HepG2 (cell line): ENCODE data around the gene MXRA8. TPM values are rescaled to one million over a fixed set of nuclear protein-coding genes. Genes with fewer than 3 reads are reported as not detected.
A peak's percentile ranks its signal among the peaks of the same experiment; 100 is the strongest.

ENCODE experiments used
- EEA1 ChIP-seq: sonication (generic); formaldehyde crosslinking; IDR thresholded peaks from 2 replicates; pipeline ENCODE4 v1.5.1; 2020; ENCODE audit warnings: mild to moderate bottlenecking, missing genetic modification reagents, borderline replicate concordance
- FUBP1 ChIP-seq: sonication (generic); formaldehyde crosslinking; IDR thresholded peaks from 2 replicates; pipeline ENCODE4 v1.5.1; 2020; ENCODE audit warnings: missing genetic modification reagents, mild to moderate bottlenecking, borderline replicate concordance
- HNRNPUL1 ChIP-seq: fragments of 200-400 bp; formaldehyde crosslinking; IDR thresholded peaks from 2 replicates; pipeline ENCODE4 v1.6.1; 2017; ENCODE audit warnings: low read depth, mild to moderate bottlenecking, low read length, moderate library complexity
- KDM3A ChIP-seq: IDR thresholded peaks from 2 replicates; pipeline ENCODE4 v1.6.1; 2018; ENCODE audit warnings: low read depth, missing compliant biosample characterization
- MTF1 ChIP-seq: sonication (generic); formaldehyde crosslinking; IDR thresholded peaks from 2 replicates; pipeline ENCODE4 v1.5.0; 2020; ENCODE audit warnings: missing genetic modification reagents
- PLSCR1 ChIP-seq: sonication (generic); formaldehyde crosslinking; IDR thresholded peaks from 2 replicates; pipeline ENCODE4 v1.5.0; 2020; ENCODE audit warnings: missing genetic modification reagents, mild to moderate bottlenecking, borderline replicate concordance
- SALL2 ChIP-seq: sonication (generic); formaldehyde crosslinking; IDR thresholded peaks from 2 replicates; pipeline ENCODE4 v1.8.1; 2023; ENCODE audit warnings: mild to moderate bottlenecking, missing genetic modification reagents, inconsistent platforms
- SCMH1 ChIP-seq: sonication (generic); formaldehyde crosslinking; IDR thresholded peaks from 2 replicates; pipeline ENCODE4 v1.9.0; 2021; ENCODE audit warnings: missing genetic modification reagents, mild to moderate bottlenecking, borderline replicate concordance
- TCF7 ChIP-seq: sonication (generic); IDR thresholded peaks from 2 replicates; pipeline ENCODE4 v1.6.1; 2016; ENCODE audit warnings: antibody characterized with exemption, low read depth
- TRIM22 ChIP-seq: fragments of 450-650 bp; IDR thresholded peaks from 2 replicates; pipeline ENCODE4 v1.6.1; 2017
- ZBTB7A ChIP-seq: sonication (generic); formaldehyde crosslinking; IDR thresholded peaks from 2 replicates; pipeline ENCODE4 v1.8.0; 2022; ENCODE audit warnings: mild to moderate bottlenecking, missing genetic modification reagents
- ZNF136 ChIP-seq: sonication (generic); formaldehyde crosslinking; IDR thresholded peaks from 2 replicates; pipeline ENCODE4 v1.8.1; 2022; ENCODE audit warnings: low read depth, mild to moderate bottlenecking, moderate library complexity, missing genetic modification reagents
- ZNF354B ChIP-seq: sonication (generic); formaldehyde crosslinking; IDR thresholded peaks from 2 replicates; pipeline ENCODE4 v1.8.0; 2022; ENCODE audit warnings: mild to moderate bottlenecking, missing genetic modification reagents
- ZNF432 ChIP-seq: sonication (generic); formaldehyde crosslinking; IDR thresholded peaks from 2 replicates; pipeline ENCODE4 v1.5.0; 2020; ENCODE audit warnings: missing genetic modification reagents, mild to moderate bottlenecking, borderline replicate concordance
- ZNF557 ChIP-seq: sonication (generic); formaldehyde crosslinking; IDR thresholded peaks from 2 replicates; pipeline ENCODE4 v1.4.0; 2020; ENCODE audit warnings: missing genetic modification reagents
- ZNF770 ChIP-seq: sonication (generic); formaldehyde crosslinking; IDR thresholded peaks from 2 replicates; pipeline ENCODE4 v1.5.0; 2020; ENCODE audit warnings: mild to moderate bottlenecking, missing genetic modification reagents
- ZSCAN22 ChIP-seq: sonication (generic); formaldehyde crosslinking; IDR thresholded peaks from 2 replicates; pipeline ENCODE4 v1.4.0; 2020; ENCODE audit warnings: mild to moderate bottlenecking, missing genetic modification reagents
- polyA plus RNA-seq, 8 experiments: library from polyadenylated mRNA; depleted of rRNA in 3 of 8; stranded (reverse) in 7 of 8; unstranded in 1 of 8; fragments of >200 nt; fragmentation: Illumina TruSeq in 4 of 8; extraction: Trizol in 4 of 8; gene quantifications; 2 replicates each; pipeline versions ENCODE4 v1.2.1 to v1.2.3, GENCODE V29; 2011 to 2016; ENCODE audit warnings: low read depth in 4 of 8, missing spikeins in 1 of 8, mixed read lengths in 1 of 8; ENCODE audit not compliant: insufficient read depth in 1 of 8
- total RNA-seq, 5 experiments: library from RNA; depleted of rRNA; stranded (reverse); fragments of >200 nt; fragmentation: Illumina TruSeq; extraction: Trizol; gene quantifications; 2 replicates each; pipeline ENCODE4 v1.2.3, GENCODE V29; 2016; ENCODE audit warnings: low read depth in 1 of 5
- TF ChIP-seq, protein P1 (sequence below): sonication (generic); formaldehyde crosslinking; IDR thresholded peaks from 2 replicates; pipeline ENCODE4 v1.5.0; 2020; ENCODE audit warnings: missing genetic modification reagents

The MXRA8 gene
- total and polyA plus RNA-seq, 2 of the 13 experiments (the other 11 are each of a cell fraction or from before 2014, with no cell fraction given), result 19.8 to 44.8 TPM

DNA sequence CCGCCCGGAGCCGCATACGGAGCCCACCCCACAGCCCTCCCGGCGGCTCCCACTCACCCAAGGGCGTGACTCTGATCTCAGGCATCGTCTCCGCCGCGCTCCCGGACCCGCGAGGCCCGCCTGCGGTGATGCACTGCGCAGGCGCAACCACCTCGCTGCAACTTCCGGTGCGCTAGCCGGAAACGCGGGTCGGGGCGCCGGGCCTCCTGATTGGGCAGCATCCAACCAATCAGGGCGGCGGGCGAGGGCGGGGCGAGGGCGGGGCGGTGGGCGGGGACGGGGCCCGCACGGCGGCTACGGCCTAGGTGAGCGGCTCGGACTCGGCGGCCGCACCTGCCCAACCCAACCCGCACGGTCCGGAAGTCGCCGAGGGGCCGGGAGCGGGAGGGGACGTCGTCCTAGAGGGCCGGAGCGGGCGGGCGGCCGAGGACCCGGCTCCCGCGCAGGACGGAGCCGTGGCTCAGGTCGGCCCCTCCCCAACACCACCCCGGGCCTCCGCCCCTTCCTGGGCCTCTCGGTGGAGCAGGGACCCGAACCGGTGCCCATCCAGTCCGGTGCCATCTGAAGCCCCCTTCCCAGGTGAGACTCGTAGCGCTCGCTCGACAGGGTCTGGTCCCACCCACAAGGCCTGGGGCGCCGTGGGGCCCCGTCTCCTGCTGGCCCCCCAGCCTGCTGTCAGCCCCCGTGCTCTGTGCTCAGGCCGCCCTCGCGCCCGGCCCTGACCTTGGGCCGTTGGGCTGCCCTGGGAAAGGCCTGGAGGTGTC is 33.6 kb downstream of the MXRA8 start, which contains the start of the genes CPTP and INTS11 (continued):
- TF ChIP-seq PLSCR1 (CRISPR knock-in tag), result no peak
- no peak for TF ChIP-seq ZNF432 (CRISPR knock-in tag)
- TF ChIP-seq TCF7, result no peak
- TF ChIP-seq MTF1, result no peak
- TF ChIP-seq ZNF136, result no peak
- no peak for TF ChIP-seq ZBTB7A (CRISPR knock-in tag)
- TF ChIP-seq, protein P1, sequence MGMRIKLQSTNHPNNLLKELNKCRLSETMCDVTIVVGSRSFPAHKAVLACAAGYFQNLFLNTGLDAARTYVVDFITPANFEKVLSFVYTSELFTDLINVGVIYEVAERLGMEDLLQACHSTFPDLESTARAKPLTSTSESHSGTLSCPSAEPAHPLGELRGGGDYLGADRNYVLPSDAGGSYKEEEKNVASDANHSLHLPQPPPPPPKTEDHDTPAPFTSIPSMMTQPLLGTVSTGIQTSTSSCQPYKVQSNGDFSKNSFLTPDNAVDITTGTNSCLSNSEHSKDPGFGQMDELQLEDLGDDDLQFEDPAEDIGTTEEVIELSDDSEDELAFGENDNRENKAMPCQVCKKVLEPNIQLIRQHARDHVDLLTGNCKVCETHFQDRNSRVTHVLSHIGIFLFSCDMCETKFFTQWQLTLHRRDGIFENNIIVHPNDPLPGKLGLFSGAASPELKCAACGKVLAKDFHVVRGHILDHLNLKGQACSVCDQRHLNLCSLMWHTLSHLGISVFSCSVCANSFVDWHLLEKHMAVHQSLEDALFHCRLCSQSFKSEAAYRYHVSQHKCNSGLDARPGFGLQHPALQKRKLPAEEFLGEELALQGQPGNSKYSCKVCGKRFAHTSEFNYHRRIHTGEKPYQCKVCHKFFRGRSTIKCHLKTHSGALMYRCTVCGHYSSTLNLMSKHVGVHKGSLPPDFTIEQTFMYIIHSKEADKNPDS, result 0 out of 2 replicates have a peak, but pooled peaks have one; percentile 17
- no peak for TF ChIP-seq ZNF354B (CRISPR knock-in tag)
- no peak for TF ChIP-seq TRIM22
- no peak for TF ChIP-seq KDM3A (CRISPR knock-in tag)
- TF ChIP-seq SALL2 (CRISPR knock-in tag), result no peak
- no peak for TF ChIP-seq ZNF770 (CRISPR knock-in tag)
- no peak for TF ChIP-seq ZNF557 (CRISPR knock-in tag)
- TF ChIP-seq SCMH1 (CRISPR knock-in tag), result no peak
- TF ChIP-seq EEA1 (CRISPR knock-in tag), result peak; percentile 63; the same call in 1 of the 2 replicates
- no peak for TF ChIP-seq ZSCAN22
- no peak for TF ChIP-seq HNRNPUL1
- no peak for TF ChIP-seq FUBP1 (CRISPR knock-in tag)
